ENCODE data around the gene SCD5.

Gene SCD5

DNA sequence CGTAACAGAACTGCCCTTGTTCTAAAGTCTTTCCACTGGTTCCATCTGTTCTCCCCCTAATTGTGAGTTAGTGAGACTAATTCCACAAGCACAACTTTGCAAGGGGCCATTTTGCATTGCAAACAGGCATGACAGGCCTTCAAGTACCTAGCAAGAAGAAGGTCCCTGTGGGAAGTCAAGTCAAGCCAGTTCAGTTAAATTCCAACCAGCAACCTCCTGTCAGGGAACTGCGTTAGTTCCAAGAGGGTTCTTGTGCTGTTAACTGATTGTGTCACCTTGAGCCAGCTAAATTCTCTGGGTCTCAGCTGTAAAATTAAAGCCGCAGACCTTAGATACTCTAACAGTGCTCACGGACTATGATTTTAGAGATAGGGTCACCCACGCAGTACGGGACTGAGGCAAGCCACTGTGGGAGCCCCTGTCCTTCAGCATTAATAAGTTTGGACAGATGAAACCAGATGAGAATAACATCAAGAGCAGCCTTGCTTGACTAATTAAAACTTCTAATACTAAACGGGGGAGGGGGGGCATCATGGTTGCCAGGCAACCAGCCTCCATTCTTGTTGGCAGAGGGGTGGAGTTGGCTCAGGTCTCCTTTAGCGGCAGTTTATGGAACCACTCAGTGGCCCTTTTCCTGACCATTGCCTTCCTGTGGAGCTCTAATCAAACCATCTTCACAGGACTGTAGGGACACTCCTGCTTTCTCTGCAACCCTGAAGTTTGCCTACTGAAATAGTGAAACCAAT is 212.7 kb downstream of the SCD5 start:
- no peaks in the 10 kb centered on the region for H3K9me3 ChIP-seq (ENCODE audit: severe bottlenecking)
- no peak overlapping the region for H3K4me3 ChIP-seq (ENCODE audit: low read depth, low read length)
- H3K27me3 ChIP-seq (ENCODE audit: insufficient read depth, low read depth, severe bottlenecking): no peaks in the 10 kb centered on the region
- no peak for TF ChIP-seq CTCF (IDR thresholded peaks at IDR 0.05; ENCODE audit: low read depth, low read length)
- H3K36me3 ChIP-seq: no peaks in the 10 kb centered on the region
- no peak overlapping the region for H3K27ac ChIP-seq
- no peak for DNase-seq

- Histone ChIP-seq H3K4me3 (ENCODE audit: low read depth, low read length) (no peak overlapping the region), H3K9me3 (ENCODE audit: severe bottlenecking) (no peaks in the 10 kb centered on the region), H3K27me3 (ENCODE audit: insufficient read depth, low read depth, severe bottlenecking) (no peaks in the 10 kb centered on the region), H3K36me3 (no peaks in the 10 kb centered on the region), H3K27ac (no peak overlapping the region)
- DNase-seq: no peak
- TF ChIP-seq CTCF (IDR thresholded peaks at IDR 0.05; ENCODE audit: low read depth, low read length): no peak
These were observed 213.7 kb downstream of the SCD5 start for GRCh38 chr4:82584931-82585330.

DNA sequence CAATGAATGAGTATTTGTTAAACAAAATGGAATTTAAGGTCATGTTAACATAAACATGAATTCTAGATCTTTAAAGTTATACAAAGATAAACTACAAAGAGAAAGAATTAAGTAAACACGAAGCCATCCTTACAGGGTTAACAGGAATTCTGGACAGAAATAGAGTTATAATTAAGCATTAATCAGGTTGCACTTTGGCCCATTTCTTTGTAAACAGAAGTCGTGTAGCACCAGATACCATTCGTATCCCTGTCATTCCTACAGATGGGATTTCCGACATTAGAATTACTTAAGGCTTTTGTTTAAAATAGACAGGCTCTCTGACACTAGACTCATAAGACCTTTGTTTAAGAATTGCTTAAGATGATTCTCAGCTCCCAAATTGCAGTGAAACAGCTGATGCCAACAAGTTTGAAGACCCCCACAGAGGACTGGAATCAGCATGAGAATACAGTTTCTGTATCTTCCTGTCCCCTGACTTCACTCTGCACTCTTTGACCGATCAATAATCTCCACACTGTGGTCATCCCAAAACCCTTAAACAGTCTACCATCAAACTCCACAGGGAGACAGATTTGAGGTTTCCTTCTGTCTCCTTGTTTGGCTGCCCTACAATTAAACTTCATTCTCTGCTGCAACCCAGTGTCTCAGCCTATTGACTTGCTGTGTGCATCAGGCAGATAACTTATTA is 214.6 kb downstream of the SCD5 start:
- H3K27me3 ChIP-seq (ENCODE audit: insufficient read depth, low read depth, severe bottlenecking): no peaks in the 10 kb centered on the region
- H3K4me3 ChIP-seq (ENCODE audit: low read depth, low read length): no peak overlapping the region
- no peak for TF ChIP-seq CTCF (IDR thresholded peaks at IDR 0.05; ENCODE audit: low read depth, low read length)
- DNase-seq: no peak
- H3K36me3 ChIP-seq: no peaks in the 10 kb centered on the region
- H3K9me3 ChIP-seq (ENCODE audit: severe bottlenecking): no peaks in the 10 kb centered on the region
- H3K27ac ChIP-seq: no peak overlapping the region

DNA sequence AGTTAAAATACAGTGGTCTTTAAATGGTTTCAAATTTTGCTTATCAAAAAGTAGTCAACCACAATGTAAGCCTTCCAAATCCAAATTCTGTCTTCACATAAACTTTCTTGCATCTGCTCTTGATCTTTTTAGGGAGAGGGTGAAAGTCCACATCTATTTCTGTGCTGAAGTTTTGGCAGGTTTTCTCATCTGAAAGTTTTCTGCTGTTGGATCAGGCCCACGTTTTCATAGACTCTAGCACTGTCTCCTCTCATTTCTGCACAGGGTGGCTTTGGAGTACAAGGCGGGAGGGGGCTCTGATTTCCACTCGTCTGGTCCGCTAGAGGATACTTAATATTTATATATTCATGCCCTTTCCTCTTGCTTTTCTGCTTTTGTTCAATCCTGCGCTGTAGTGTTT is 218.7 kb downstream of the SCD5 start:
- Histone ChIP-seq H3K4me3 (ENCODE audit: low read depth, low read length) (no peak overlapping the region), H3K36me3 (no peaks in the 10 kb centered on the region), H3K9me3 (ENCODE audit: severe bottlenecking) (no peaks in the 10 kb centered on the region), H3K27me3 (ENCODE audit: insufficient read depth, low read depth, severe bottlenecking) (no peaks in the 10 kb centered on the region), H3K27ac (no peak overlapping the region)
- DNase-seq: no peak
- no peak for TF ChIP-seq CTCF (IDR thresholded peaks at IDR 0.05; ENCODE audit: low read depth, low read length)
